ENCODE data around the gene GNGT1.

The GNGT1 gene

DNA sequence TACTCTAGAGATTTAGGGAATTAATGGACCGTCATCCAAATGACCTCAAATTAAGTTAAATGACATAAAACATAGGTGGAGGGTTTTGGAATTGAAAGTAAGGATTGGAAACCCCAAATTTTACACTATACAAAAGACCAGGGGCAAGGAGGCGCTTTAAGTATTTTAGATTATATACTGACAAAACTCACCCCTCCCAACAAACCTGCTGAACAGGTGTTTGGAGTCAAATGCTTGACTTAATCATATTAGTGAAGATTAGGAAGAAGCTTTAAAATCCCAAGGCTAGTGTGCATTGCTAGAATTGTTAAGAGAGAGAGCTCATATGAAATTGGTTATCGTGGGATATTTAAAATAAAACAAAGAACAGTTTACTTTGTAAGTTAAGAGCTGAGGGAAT, at the start of gene GNGT1:
GNGT1 (plus strand) TSS at position 301 of the 400 bp plus-strand sequence. CDS start 180 bp downstream, outside the sequence.
- DNase-seq = no peak

DNA sequence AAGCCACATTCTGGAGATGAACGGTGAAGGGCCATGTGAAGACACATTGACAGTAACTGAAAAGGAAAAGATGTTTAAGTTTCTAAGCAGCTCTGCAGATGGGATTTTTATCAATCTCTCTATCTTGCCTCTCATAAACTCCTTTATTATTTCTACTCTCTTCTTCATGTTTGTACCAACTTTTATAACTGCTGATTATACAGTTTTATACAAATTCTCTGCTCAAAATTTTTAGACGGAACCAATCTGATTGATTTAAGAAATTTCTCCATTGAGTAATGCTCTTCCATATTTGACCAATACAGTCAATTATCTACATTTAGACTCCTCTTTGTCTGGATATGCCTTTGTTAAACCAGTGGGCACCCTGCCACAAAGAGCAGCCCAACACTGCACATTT, 47.5 kb upstream of the GNGT1 start:
- DNase-seq = no peak

DNA sequence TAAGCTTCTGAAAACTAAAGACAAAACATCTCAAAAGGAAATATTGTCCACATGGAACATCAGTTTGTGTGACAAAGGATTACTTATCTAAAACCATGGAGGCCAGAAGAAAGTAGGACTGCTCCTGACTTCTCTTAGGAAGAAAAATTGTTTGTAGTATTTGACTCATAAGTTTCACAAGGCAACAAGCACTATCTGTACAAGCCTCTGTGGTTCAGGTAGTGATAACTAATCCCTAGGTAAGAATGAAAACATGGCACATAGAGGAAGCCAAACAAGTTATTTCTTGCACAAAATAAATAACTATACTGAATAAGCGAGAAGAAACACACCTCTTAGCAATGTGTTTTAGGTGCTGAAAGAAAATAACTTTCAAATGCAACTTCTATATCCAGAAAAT, 46.1 kb upstream of the GNGT1 start:
- DNase-seq = no peak

DNA sequence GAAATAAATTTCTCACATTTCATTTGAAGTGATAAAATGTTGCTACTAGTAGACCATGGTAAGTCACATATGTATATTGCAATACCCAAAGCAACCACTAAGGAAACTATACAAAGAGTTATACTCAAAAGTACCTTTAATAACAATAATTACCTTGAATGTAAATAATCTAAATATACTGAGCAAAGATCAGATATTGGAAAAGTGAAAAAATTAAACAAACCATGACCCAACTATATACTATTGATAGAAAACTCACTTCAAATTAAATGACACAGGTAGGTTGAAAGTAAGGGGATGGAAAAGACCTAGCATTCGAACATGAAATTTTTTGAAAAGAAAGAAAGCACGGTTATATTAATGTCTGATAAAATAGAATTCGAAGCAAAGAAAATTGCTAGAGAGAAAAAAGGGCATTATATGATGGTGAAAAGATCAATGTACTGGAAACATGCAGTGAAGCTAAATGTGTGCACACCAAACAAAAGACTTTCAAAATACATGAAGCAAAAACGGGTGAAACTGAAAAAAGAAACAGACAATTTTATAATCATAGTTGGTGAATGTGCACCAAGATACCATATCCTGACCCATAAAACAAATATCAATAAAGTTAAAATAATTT, 44.9 kb upstream of the GNGT1 start:
- DNase-seq = no peak

DNA sequence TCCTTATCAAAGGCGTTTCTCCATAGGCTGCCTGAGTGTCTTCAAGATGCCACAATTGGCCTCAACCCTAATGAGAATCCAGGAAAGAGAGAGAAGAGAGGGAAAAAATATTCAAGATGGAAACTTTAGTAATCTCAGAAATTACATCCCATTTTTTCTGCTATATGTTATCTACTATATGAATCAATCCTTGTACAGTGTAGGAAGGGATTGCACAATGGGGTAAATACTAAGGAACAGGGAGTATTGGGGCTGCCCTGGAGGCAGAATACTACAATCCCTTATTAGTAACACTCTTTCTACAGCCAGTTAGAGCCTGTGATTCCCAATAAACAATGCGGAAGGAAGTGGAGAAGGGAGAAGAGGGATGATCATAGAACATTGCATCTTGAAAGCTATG, 43.7 kb upstream of the GNGT1 start:
- no peak for DNase-seq

DNA sequence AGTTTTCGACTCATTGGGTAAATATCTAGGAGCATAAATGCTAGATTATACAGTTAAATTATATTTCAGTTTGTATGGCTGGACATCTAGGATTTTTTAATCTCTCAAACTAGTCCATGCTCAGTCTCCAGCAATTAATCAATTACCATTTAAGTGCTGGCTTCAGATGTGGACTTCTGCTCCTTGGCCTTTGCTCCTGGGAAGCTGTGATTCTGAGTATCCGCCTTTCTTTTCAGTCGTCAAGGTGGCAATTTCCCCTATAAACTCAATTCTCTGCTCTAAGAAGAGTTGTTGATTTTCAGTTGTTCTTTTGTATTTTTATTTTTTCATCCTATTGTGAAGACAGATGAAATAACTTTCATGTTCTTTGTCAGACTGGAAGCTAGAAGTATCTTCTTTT, 39.5 kb upstream of the GNGT1 start:
- no peak for DNase-seq

DNA sequence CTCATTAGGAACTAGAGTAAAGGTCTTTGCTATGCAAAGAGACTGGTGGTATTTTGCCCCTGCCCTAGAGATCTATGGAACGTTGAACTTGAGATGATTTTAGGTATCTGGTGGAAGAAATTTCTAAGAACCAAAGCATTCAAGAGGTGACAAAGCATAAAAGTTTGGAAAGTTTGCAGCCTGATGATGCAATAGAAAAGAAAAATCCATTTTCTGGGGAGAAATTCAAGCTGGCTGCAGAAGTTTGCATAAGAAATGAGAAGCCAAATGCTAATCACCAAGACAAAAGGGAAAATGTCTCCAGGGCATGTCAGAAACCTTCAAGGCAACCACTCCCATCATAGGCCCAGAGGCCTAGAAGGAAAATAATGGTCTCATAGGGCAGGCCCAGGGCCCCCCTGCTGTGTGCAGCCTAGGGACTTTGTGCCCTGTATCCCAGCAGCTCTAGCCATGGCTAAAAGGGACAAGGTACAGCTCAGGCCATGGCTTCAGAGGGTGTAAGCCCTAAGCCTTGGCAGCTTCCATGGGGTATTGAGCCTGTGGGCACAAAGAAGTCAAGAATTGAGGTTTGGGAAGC, 32.3 kb upstream of the GNGT1 start:
- DNase-seq = no peak

DNA sequence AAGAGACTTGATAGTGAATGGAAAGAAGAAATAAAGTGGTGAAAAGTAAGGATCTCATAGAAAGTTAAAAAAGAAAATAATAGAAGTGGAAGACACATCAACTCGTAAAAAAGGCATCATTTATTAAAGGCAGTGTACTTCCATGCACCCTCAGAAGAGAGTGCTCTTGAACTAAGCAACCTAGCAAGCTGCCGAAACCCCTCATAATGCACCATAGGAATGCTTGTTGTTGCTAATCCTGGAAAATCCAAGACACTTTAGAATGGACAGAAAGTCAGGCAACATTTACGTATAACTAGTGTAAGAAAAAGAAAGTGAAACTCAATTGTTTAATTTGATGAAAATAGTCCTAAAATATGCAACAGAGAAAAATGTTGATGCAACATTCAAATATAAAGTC, 28.6 kb upstream of the GNGT1 start:
- no peak for DNase-seq

DNA sequence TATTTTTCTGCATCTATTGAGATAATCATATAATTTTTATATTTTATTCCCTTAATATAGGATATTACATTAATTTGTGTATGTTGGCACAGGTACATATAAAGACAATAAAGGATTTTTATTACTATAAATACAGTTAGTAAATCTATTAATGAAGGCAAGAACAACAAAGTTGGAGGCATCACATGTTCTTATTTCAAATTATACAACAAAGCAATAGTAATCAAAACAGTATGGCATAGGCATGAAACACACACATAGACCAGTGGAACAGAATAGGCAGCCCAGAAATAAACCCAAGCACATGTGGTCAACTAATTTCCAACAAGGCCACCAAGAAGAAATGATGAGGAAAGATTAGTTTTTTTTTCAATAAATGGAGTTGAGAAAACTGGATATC, 27.0 kb upstream of the GNGT1 start:
- DNase-seq = no peak

DNA sequence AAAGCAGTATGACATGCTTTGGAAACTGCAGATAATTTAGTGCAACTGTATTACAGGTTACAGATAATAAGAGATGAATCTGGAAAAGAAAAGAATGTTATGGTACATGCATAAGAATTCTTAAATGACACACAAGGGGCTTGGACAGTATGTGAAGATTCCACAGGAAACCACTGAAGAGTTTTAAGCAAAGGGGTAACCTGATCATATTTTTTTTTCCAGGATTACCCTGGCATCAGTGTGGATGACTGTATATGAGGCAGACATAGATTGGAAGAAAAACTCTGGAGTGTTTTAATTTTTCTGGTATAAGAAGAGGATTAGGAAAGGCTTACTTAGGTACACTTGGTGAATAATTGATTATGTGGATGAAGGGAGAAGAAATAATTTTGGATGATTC, 23.9 kb upstream of the GNGT1 start:
- no peak for DNase-seq

DNA sequence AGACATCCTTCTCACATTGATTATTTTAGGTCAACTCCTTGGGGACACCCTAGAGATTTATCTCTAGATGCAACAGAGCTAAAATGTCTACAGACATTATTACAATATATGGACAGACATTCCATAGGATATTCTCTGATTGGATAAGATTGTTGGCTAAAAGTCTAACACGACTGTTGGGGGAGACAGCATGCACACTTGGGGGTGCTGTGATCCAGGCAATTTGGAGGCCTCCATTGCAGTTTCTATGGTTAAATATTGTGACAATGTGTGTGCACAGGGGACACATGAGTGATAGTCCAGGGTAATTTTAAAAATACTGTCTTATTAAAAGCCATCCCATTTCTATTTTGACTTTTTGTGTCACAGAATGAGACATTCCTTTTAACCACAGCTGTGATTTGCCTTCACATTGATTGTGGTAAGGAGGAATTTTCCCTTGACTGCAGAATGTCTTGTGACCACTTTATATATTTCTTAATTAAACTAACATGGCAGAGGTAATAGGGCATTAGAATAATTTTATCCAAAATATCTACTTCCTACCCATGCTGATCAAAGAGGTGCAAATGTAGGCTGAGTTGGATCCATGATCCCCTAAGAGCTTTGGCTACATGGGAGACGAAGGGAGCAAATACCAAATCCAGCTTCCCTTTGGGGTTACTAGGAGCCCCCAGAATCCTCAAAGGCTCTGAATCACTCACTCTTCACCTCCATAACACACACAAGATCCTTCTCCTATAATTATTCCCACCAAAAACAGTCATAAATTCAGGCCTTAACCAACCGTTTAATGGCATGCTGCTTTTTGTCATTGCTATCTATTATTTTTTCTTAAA, 23.1 kb upstream of the GNGT1 start:
- DNase-seq = no peak

DNA sequence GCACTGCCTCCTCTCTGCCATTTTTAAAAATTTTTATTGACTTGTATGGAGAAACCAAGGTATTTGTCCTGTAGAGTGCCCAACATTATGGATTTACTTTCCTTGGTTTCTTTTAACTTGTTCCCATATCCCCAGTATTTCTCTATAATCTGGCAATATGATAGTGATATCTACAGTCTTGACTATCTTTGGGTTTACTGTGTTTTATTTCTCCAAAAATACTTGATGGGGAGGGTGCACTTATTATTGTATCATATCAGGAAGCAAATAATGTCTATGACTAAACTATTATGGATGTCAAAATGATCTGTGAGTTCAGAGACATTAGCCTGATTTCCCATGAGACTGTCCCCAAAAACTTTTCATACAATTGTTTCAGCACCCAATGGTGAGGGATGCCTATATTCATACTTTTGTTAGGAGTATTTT, 22.4 kb upstream of the GNGT1 start:
- no peak for DNase-seq

DNA sequence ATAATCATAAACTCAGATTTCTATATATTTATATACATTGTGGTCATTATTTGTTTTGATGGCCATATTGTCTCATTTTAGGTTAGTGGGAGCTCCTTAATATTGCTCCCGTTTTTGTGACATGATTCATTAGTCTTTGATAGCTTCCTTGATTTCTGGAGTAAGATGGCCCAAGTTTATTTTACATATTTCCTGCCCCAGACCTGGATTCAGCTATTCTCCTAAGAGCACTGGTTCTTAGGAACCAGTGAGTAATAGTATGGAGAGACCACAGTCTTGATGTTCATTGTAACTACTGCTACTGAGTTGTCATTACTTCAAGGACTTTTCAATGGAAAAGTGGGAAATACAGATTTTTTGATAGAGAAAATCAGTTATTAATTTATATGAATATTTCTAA, 21.8 kb upstream of the GNGT1 start:
- no peak for DNase-seq

DNA sequence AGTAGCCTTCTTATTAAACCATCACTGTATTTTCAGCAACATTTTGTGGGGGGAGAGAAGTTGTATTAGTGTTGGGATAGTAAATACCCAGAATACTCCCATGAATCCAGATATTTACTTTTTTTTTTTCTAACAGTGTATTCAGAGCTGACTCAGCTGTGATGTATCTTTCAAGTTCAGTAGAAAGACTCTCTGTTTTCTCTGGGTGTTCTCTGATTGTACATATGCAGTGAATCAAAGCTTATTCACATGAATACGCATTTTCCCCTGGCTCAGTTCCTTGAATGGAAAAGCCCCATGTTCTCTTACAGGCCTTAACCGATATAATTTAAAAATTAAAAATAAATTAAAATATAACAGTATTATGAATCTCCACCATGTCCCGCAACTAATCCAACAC, 17.1 kb upstream of the GNGT1 start:
- no peak for DNase-seq

DNA sequence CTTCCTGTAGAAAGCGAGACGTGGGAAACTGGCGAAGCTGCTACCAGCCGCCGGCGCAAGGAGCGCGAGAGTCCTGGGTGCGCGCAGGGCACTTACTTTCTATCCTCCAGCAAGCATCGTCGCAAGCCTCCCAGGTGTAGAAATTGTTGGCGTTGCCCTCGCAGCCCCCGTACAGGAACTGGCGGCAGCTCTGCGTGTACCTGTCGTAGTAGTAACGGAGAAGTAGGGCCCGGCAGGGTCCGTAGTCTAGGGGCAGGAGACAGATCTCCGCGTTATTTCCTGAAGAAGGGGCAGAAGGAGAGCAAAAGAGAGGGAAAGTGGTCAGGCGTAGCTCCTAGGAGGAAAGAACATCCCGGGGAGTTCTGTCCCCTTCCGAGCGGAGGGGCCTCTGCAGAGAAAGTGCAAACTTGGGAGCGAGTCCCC, 16.3 kb upstream of the GNGT1 start:
- DNase-seq = no peak

DNA sequence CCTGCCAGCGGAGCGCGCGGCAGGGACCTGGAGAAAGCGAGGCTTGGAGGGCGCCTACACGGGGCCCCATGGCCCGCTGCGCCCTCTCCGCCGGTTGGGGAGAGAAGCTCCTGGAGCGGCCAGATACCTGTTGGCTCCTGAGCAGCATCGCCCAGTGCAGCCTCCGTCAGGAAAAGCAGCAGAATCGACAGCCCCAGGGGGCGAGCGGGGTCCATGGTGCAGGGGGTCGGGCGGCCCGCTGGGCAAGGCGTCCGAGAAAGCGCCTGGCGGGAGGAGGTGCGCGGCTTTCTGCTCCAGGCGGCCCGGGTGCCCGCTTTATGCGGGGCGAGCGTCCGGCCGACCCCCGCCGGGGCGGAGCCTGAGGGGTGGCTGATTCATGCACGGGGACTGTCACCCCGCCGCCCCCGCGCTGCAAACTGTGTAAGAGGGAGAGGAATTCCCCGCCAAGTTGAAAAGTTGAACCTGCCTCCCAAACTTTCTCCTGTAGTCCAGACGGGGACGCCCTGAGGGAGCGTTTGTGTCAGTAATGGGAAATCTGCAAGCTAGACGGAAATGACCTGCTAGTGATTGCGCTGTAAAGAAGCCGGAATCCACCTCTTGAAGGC, 15.8 kb upstream of the GNGT1 start, which contains the start of gene TFPI2:
TFPI2 (minus strand) TSS at position 290 of the 605 bp plus-strand sequence; CDS start at position 215, 75 bp downstream.
- peak; percentile 3 for DNase-seq

DNA sequence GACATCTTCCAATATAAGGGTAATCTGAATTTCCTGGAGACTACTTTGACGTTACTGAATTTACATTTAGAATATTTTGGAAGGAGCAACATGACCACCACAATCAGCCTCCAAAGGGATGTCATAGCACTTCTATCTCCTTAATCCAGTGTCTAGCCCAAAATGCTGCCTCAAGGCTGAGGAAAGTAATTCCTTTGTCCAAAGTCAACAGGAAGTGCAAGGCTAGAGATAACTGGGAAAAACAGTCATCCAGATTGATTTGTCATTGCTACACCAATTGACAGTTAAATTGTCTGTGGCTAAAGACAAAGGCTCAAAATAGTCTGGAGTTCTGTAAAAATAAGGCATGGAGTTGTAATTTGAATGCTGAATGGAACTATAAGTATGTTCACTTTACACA, 11.9 kb upstream of the GNGT1 start:
- DNase-seq = no peak

DNA sequence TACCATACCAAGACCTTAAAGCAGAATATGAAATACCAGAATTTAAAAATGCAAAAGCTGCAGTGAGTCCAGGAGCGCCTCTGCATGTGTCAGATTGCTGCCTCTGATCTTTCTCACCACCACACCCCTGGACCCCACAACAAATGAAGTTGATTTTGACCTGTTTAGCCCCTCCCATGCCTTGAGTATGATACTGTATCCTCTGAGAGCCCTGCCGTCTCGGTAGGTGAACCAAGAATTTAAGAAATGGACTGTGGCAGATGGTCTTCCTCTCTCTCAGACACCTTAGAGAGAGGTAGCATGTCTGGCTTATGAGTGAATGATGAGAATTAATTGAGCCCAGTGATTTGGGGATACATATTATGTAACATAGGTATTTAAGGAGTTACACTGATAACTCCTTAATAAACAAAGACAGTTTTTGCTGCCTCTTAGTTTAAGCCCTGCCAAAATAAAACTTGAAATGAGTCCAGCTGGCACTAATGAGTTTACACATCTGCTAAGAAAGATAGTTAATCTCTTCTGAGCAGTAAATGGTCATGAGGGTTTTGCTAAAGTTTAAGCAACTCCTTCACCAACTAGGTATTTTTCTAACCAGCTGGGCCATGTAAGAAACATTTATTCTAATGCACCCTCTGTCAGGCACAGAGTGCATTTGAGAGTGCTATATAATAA, 11.3 kb upstream of the GNGT1 start:
- DNase-seq = no peak

DNA sequence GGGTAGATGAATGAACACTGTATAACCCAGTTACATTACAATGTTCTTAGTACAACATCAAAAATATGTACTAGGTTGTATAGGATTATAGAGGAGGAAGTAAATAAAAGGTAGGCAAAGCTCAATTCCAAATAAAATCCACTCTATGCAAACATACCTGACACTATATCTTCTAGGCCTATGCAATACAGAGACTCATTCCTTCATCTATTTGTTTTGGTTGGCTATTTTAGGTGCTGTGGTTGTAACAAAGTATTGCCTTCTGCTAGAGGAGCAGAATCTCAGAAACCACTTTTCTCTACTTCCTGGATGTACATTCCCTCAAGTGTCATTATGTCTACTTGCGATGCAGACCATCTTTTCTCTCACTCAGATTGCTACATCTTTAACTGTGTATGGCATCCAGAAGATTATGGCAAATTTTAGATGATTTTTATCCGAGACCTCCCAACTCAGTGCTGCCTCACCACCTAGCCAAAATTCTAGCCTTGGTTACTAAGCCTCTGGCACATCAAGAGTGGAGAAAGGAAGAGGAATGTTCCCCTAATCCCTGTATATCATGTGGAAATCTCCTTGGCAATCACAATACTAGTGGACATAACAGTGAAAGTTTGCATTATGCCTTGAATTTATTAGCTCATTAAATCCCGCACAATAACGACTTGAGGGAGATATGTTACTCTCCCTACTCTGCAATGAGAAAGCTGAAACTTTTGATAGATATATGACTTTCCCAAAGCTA, 10.3 kb upstream of the GNGT1 start:
- DNase-seq = no peak

DNA sequence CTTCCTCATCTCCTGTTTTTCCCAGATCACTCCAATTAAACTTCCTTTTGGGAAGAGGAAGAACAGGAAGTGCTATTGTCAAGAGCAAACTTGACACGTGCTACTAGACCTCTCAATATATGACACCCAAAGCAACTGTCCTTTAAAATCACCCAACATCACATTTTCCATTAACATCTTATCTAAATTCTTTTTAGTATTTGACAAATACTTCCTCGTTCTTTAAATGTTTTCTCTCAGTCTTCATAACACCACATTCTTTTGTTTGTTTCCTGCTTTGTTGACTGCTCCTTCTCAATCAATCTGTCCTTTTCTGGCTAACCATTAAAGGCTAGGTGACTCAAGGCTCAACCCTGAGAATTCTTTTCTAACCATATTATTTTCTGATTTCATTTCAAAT, 8.7 kb upstream of the GNGT1 start:
- DNase-seq = no peak

DNA sequence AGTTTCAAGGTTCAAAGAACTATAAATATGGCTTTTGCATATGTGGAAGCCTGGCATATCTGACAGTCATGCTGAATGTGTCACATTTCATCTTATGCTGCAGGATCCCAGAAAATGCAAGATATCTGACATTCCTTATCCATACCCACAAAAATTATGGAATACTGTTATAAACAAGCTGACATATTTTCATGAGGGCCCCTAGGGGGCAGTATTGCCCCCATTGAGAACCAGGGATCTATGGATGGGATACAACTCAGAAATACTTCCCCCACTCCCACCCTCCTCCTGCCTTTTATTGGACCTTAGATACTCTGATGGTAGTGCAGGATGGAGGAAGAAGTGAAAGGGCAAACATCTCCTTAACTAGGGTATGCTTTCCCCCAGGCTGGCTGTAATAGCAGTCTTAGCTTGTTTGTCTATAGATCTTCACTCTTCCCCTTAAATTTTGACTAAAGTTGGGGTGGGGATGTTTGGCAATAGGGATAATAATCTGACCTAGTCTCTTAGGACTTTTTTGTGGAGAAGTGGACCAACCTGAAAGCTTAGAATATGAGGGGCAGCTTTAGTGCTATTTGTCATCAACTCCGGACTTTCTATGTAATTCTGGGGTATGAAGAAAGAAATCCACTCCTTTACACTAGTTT, 3.5 kb upstream of the GNGT1 start:
- DNase-seq = no peak

Data from stimulated activated CD4-positive, alpha-beta T cell treated with anti-CD3 and anti-CD28 coated beads, Interleukin-4, amount 100 ng/mL, for 4 hours (primary cell).